ENCODE data around the gene NPPB.

The NPPB gene

DNA sequence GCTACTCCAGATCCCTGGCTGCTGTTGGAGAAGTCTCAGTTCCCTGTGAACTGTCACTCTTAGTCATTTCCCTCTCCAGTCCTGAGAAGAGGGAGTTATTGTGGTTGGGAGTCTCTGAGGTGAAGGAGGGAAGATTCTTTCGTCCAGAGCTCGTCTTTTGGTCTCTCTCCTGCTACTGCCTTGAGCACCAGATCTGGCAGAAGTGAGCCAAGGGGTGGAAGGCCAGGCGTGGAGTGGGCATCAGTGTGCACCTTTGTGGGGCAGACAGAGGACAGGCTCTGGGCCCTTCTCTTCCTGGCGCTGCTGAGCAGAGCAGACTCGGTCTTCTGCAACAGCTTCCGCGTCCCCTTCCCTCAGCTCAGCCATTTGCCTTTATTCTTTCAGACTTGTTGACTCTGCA is 33.6 kb downstream of the NPPB start:
- TF ChIP-seq EP300 (IDR thresholded peaks at IDR 0.05; ENCODE audit: borderline replicate concordance) (no peak), CREB1 (IDR thresholded peaks at IDR 0.05; ENCODE audit: low read depth) (no peak), YY1 (IDR thresholded peaks at IDR 0.05; ENCODE audit: low read depth) (no peak), EGR1 (IDR thresholded peaks at IDR 0.05) (no peak), NFIC (IDR thresholded peaks at IDR 0.05) (no peak), ZBTB7A (IDR thresholded peaks at IDR 0.05; ENCODE audit: low read depth) (no peak), CEBPB (IDR thresholded peaks at IDR 0.05) (no peak), RAD21 (IDR thresholded peaks at IDR 0.05; ENCODE audit: low read depth) (no peak)
- TF ChIP-seq, protein P1, sequence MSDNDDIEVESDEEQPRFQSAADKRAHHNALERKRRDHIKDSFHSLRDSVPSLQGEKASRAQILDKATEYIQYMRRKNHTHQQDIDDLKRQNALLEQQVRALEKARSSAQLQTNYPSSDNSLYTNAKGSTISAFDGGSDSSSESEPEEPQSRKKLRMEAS (IDR thresholded peaks at IDR 0.05): no peak

DNA sequence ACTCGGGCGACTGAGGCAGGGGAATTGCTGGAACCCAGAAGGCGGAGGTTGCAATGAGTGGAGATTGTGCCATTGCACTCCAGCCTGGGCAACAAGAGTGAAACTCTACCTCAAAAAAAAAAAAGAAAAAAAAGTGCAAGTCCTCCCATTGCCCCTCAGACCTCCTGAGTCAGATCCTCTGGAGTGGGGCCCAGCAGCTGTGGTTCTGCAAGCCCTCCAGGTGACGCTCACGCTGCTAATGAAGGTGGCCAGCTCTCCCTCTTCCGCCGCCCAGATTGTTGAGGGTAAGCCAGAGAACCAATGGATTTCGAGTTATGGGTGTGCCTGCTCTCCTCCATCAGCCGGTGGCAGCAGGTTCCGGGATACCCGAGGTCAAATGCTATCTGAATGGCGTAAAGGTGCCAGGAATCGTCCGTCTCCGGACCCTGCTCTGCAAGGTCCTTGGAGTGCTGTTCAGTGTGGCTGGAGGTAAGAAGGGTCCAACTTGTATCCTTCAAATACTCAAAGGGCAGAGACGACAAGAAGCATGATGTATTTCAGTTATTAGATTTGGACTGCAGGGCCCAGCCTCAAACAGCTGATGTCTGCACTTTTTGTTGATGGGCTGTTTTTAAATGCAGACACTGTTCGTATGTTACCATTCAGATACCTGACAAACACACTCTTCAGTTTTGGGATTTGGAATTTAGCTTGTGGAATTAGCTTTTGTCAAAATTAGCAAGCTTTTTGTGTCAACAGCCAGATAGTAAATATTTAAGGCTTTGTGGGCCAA is 35.2 kb downstream of the NPPB start:
- TF ChIP-seq ZBTB7A (IDR thresholded peaks at IDR 0.05; ENCODE audit: low read depth): no peak

DNA sequence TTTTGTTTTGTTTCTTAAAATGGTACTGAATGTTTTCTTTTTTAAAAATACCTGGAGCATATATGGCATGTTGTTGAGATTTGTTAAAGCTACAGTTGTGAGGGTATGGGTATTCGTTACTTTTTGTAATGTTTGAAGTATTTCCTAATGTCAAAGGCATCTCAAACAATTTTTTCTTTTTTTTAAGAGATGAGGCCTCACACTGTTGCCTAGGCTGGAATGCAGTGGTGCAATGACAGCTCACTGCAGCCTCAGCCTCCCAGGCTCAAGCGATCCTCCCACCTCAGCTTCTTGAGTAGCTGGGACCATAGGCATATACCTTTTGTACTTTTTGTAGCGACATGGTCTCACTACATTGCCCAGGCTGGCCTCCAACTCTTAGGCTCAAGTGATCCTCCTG is 36.7 kb downstream of the NPPB start:
- no peak for TF ChIP-seq CREB1 (IDR thresholded peaks at IDR 0.05; ENCODE audit: low read depth)
- TF ChIP-seq FOXM1 (IDR thresholded peaks at IDR 0.05; ENCODE audit: borderline replicate concordance, low read depth): no peak

DNA sequence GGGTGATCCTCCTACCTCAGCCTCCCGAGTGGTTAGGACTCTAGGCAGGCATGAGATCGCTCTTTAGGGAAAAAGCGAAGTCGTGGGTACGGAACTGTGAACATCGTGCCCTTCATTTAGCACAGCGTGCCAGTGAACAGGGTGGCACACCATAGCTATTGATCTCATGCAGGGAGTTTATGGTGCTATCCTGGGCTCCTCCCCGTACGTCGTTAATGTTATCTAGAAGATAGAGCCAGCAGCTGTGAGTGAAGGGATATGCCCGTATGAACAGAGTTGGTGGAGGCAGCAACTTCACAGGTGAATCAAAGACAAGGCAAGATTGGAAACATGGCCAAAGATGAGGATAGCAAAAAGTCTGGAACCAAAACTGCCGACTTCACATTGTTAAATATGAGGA is 41.6 kb downstream of the NPPB start:
- TF ChIP-seq, protein P2, sequence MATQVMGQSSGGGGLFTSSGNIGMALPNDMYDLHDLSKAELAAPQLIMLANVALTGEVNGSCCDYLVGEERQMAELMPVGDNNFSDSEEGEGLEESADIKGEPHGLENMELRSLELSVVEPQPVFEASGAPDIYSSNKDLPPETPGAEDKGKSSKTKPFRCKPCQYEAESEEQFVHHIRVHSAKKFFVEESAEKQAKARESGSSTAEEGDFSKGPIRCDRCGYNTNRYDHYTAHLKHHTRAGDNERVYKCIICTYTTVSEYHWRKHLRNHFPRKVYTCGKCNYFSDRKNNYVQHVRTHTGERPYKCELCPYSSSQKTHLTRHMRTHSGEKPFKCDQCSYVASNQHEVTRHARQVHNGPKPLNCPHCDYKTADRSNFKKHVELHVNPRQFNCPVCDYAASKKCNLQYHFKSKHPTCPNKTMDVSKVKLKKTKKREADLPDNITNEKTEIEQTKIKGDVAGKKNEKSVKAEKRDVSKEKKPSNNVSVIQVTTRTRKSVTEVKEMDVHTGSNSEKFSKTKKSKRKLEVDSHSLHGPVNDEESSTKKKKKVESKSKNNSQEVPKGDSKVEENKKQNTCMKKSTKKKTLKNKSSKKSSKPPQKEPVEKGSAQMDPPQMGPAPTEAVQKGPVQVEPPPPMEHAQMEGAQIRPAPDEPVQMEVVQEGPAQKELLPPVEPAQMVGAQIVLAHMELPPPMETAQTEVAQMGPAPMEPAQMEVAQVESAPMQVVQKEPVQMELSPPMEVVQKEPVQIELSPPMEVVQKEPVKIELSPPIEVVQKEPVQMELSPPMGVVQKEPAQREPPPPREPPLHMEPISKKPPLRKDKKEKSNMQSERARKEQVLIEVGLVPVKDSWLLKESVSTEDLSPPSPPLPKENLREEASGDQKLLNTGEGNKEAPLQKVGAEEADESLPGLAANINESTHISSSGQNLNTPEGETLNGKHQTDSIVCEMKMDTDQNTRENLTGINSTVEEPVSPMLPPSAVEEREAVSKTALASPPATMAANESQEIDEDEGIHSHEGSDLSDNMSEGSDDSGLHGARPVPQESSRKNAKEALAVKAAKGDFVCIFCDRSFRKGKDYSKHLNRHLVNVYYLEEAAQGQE (IDR thresholded peaks at IDR 0.05; ENCODE audit: low read depth): no peak
- TF ChIP-seq TEAD4 (IDR thresholded peaks at IDR 0.05) (no peak), EP300 (IDR thresholded peaks at IDR 0.05; ENCODE audit: borderline replicate concordance) (no peak), CEBPB (IDR thresholded peaks at IDR 0.05) (no peak), TAF1 (IDR thresholded peaks at IDR 0.05; ENCODE audit: low read depth) (no peak), YY1 (IDR thresholded peaks at IDR 0.05; ENCODE audit: low read depth) (no peak), ZBTB7A (IDR thresholded peaks at IDR 0.05; ENCODE audit: low read depth) (no peak), RAD21 (IDR thresholded peaks at IDR 0.05; ENCODE audit: low read depth) (no peak), EGR1 (IDR thresholded peaks at IDR 0.05) (no peak), TCF12 (IDR thresholded peaks at IDR 0.05; ENCODE audit: low read depth) (no peak), NFIC (IDR thresholded peaks at IDR 0.05) (no peak), FOXM1 (IDR thresholded peaks at IDR 0.05; ENCODE audit: borderline replicate concordance, low read depth) (no peak), CREB1 (IDR thresholded peaks at IDR 0.05; ENCODE audit: low read depth) (no peak)
- TF ChIP-seq, protein P3, sequence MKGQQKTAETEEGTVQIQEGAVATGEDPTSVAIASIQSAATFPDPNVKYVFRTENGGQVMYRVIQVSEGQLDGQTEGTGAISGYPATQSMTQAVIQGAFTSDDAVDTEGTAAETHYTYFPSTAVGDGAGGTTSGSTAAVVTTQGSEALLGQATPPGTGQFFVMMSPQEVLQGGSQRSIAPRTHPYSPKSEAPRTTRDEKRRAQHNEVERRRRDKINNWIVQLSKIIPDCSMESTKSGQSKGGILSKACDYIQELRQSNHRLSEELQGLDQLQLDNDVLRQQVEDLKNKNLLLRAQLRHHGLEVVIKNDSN (IDR thresholded peaks at IDR 0.05): no peak
- TF ChIP-seq, protein P1 (IDR thresholded peaks at IDR 0.05): no peak

DNA sequence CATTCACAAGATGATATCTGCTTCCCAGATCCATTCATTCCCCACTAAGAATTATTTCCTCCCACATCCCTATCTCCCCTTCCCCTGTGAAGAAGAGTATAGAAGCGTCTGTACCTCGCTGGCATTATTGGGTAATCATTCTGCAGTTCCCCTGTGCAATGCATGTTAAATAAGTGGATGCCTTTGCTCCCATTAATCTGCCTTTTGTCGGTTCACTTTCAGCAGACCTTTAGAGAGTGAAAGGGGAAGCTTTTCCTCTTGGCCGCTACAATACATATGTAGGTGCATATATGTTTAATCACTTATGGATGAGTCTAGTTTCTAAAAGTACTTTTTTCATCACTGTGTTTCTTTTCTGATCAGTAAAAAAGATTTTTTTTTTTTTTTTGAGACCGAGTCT is 45.7 kb downstream of the NPPB start:
- TF ChIP-seq CREB1 (IDR thresholded peaks at IDR 0.05; ENCODE audit: low read depth) (no peak), CEBPB (IDR thresholded peaks at IDR 0.05) (no peak), FOXM1 (IDR thresholded peaks at IDR 0.05; ENCODE audit: borderline replicate concordance, low read depth) (no peak), EGR1 (IDR thresholded peaks at IDR 0.05) (no peak), ZBTB7A (IDR thresholded peaks at IDR 0.05; ENCODE audit: low read depth) (no peak), TAF1 (IDR thresholded peaks at IDR 0.05; ENCODE audit: low read depth) (no peak), YY1 (IDR thresholded peaks at IDR 0.05; ENCODE audit: low read depth) (no peak), RAD21 (IDR thresholded peaks at IDR 0.05; ENCODE audit: low read depth) (no peak), NFIC (IDR thresholded peaks at IDR 0.05) (no peak), TEAD4 (IDR thresholded peaks at IDR 0.05) (no peak), EP300 (IDR thresholded peaks at IDR 0.05; ENCODE audit: borderline replicate concordance) (no peak), TCF12 (IDR thresholded peaks at IDR 0.05; ENCODE audit: low read depth) (no peak)
- TF ChIP-seq, protein P3 (IDR thresholded peaks at IDR 0.05): no peak
- TF ChIP-seq, protein P2 (IDR thresholded peaks at IDR 0.05; ENCODE audit: low read depth): no peak
- TF ChIP-seq, protein P1 (IDR thresholded peaks at IDR 0.05): no peak
